GM12892 (cell line): ENCODE measurements around the gene FARP2.
"Not testable (repeated sequence)": the region's sequence is repeated elsewhere in the genome, so short reads cannot be mapped to it uniquely, and the experiment has no call there.

Experiments used
- DNase-seq: peaks from one replicate; pipeline ENCODE4 v3.0.0; 2011; ENCODE audit not compliant: insufficient read length
- FAIRE-seq: peaks from 2 replicates; lab custom pipeline; 2011; peaks lifted over from hg19 to GRCh38; lab: Jason Lieb, UNC
- POLR2A ChIP-seq: IDR thresholded peaks from 2 replicates; pipeline ENCODE4 v1.6.1; 2011; ENCODE audit warnings: low read depth, low read length, control low read depth
- POLR2AphosphoS5 ChIP-seq: IDR thresholded peaks from 2 replicates; pipeline ENCODE4 v1.6.1; 2011; ENCODE audit warnings: low read depth, low read length, control low read depth
- TAF1 ChIP-seq: IDR thresholded peaks from 2 replicates; pipeline ENCODE4 v1.6.1; 2011; ENCODE audit warnings: low read depth, mild to moderate bottlenecking, control low read depth, low read length, borderline replicate concordance

FARP2 gene

DNA sequence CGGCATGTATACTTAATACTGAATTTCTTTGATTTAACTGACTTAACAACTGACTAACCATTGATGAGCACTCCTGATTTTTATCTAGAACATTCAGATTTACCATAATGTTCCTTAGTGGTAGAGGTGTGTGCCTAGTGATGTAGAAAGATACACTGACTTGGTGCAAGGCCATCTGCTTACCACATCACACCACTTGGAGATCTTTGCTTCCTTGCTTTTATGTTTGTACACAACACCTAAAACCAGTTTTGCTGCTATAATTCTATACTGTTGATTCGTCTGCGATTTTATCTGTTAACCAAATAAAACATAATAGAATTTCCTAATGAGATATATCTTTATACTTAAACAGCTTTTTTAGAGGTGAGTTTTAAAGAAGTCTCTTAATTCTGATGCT is 3.9 kb upstream of the FARP2 start:
- FAIRE-seq (no peak), DNase-seq (no peak)
- no peak for TF ChIP-seq POLR2AphosphoS5
- TF ChIP-seq TAF1 = no peak
- TF ChIP-seq POLR2A = no peak

DNA sequence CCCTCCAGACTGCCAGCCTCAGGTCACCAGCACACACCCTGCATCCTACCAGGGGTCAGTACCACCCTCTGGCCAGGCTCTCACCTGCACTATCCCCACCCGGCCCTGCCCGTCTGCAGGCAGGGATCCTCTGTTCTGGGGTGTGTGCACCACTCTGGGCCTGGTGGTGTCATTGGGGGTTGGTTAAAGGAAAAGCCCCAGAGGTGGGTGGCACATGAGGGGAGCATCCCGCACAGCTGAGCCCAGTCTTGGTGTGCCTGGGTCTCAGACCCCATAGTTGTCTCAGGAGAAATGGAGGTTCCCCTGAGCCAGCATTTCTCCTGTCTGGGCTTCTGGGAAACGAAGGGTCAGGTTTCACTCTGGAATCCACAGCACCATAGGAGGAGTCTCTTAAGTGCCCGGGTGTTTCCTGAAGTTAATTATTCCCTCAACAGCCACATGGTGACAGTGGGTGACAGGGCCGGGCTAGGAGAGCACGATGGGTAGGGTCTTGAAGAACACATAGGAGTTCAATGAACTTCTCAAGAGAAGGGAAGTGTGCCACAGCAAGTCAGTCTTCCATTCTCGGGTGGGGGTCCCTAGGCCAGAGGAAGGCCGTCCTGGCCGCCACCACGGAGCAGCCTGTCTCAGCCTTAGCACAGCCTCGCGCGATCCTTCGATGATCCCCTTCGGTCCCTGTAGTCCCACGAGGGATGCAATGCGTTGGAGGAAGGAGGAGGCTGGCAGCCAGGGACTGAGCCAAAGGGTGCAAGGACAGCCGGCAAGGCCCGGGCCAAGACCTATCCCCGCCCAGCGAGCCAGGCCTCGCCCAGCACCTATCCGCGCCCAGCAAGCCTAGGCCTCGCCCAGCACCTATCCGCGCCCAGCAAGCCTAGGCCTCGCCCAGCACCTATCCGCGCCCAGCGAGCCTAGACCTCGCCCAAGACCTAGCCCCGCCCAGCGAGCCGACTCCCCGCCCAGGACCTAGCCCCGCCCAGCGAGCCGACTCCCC is 1.1 kb upstream of the FARP2 start:
- no peak for TF ChIP-seq POLR2AphosphoS5
- no peak for TF ChIP-seq POLR2A
- TF ChIP-seq TAF1 = no peak
- DNase-seq (no peak), FAIRE-seq (peak; percentile 53)

DNA sequence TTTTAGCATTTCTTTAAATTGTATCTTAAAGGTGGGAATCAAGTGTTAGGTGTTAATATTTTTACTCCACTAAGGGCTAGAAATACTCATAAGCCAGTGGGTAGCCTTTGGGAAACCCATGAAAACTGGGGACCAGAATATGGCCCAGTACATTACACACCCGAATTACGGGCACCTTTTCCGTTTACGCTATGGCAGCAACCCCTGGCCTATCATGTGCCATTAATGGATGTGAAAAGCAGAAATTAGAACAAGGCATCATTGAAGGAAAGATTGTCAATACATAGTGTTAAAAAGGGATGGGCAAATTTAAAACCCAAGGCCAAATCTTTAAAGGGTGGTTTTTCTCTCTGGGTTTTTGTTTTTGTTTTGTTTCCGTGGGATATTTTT is 781 bp downstream of the FARP2 start:
- FAIRE-seq (peak; percentile 46), DNase-seq (no peak)
- no peak for TF ChIP-seq POLR2AphosphoS5
- no peak for TF ChIP-seq TAF1
- no peak for TF ChIP-seq POLR2A

DNA sequence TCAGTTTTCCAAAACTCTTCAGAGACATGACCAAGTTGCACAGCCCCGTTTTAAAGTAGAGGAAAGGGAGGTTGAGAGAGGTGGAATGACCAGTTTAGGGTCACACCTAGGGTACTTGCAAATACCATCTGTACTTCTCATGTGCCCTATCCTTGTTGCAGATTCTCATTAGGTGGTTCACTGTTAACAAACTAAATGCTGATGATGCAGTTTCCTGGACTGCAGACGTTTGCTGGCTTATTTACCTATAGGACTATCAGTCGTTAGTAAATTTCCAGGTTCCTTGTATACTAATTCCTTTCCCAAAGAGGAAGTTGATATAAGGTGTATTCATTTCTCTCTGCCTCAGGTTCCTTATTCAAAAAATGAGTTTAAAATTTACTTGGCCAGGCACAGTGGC is 1.4 kb downstream of the FARP2 start:
- no peak for FAIRE-seq
- TF ChIP-seq POLR2AphosphoS5 (no peak), POLR2A (no peak), TAF1 (no peak)
- no peak for DNase-seq

DNA sequence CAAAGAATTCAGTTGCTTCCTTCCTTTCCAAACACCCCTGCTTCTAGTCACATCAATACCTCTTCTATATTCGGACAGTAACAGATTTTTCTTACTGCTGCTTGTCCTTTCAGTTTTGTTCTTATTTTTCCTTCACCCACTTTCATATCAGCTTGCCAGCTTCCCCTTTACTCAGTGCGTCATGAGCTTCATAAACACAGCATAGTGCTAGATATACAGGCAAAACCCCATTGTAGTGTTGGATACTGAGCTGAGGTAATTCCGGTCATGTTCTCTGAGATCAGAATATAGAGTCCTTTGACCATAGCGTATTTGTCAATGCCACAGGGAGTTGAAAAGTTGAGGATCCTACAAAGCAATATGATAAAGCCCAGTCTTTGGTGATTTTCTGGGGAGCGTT is 2.4 kb downstream of the FARP2 start:
- TF ChIP-seq POLR2A (no peak), TAF1 (no peak), POLR2AphosphoS5 (no peak)
- peak; percentile 96 for FAIRE-seq
- DNase-seq = peak; percentile 32

DNA sequence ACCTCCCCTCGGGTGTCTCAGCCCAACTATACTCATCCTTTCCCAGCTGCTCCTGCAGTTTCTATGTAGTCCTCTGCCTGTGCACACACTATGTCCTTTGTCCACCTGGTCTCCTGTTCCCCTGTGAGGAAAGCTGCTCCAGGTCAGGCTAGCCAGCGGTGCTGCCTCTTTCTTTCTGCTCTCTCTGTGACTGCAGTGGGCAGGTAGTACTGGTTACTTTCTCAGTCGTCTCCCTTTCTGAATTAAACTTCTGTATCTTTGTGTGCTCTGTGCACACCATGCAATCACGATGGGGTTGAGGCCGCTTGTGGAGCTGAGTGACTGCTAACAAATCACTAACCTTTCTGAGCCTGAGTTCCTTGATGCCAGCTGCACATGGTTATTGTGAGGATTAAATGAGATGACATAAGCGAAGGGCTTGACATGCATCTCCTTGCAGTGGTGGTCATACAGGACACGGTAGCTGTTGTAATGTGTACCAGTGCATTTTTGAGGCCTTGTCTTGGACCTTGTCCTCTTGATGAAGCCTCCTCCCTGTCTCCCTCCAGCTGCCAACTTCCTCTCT is 3.5 kb downstream of the FARP2 start:
- DNase-seq = no peak
- no peak for FAIRE-seq

DNA sequence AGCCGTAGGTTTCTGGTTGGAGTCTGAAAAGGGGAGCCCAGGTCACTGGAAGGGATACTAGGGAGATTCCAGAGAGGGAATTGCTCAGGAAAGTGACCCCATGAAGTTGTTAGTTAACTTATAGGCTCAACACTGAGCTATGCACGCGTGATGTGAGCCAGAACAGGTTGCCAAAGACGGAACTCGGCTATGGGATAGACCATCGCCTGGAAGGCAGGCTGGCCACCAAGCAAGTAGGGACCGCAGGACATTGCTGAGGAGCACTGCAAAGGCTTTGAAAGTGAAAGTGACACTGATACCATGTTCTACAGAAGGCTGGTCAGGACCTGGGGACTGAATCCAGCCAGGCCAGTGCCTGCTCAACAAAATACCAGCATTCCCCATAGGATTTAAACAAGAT is 7.3 kb downstream of the FARP2 start:
- DNase-seq (no peak), FAIRE-seq (peak; percentile 79)
- TF ChIP-seq POLR2A = no peak
- no peak for TF ChIP-seq POLR2AphosphoS5
- TF ChIP-seq TAF1 = no peak

More for the DNA sequence above, 3.5 kb downstream of the FARP2 start:
- TF ChIP-seq POLR2A (no peak), POLR2AphosphoS5 (no peak), TAF1 (no peak)

DNA sequence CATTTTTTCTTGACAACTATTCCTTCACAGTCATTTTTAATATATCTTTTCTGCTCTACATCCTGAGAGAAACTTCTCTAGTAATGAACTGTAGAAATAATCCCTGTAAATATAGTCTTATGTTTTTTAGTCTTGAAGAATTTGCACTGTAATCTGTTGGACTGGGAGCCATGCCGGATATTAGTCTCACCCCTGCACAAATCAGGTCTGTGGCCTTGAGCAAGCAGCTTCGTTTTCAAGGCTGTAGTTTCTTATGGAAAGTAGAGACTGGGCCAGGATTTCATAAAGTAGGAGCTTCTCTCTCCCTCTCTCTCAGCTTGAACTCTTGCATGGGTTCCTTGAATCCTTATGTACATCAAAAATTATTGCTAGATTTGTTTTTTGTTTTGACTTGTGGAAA is 8.7 kb downstream of the FARP2 start:
- TF ChIP-seq POLR2AphosphoS5 = no peak
- no peak for TF ChIP-seq POLR2A
- TF ChIP-seq TAF1 = no peak
- FAIRE-seq = no peak
- DNase-seq = no peak

DNA sequence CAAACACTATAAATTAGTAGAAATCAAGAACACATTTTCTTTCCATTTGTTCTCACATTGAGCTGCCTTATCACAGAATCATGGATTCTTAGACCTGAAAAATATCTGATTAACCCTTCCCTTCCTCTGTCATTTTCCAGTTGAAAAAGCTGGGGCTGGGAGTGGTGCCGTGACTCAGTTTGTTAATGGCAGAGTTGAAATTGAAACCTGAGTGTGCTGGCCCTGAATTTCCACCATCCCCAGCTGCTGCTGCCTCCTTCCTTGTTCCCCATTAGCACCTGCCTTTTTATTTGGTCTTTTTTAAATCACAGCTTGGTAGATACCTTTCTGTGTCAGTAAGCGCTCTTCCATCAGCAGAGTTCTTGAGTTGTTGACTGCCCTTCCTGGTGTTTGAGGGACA is 10.6 kb downstream of the FARP2 start:
- DNase-seq (no peak), FAIRE-seq (no peak)
- TF ChIP-seq POLR2A (no peak), POLR2AphosphoS5 (no peak), TAF1 (no peak)

DNA sequence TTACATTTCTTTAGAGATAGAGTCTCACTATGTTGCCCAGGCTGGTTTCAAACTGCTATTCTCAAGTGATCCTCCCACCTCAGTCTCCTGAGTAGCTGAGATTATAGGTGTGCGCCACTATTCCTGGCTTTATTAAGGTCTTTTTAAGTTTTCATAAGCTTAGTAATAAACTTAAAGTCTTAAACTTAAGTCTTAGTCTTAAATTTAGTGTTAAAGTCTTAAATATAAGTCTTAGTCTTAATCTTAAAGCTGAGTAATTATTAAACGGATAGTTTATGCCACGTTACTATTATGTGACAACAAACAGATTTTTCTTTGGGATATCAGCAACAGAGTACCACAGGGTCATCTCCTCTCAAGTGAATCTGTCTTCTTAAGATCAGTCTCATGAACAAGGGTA is 12.6 kb downstream of the FARP2 start:
- DNase-seq = no peak
- no peak for FAIRE-seq
- TF ChIP-seq POLR2AphosphoS5 = no peak
- no peak for TF ChIP-seq POLR2A
- TF ChIP-seq TAF1 = no peak

DNA sequence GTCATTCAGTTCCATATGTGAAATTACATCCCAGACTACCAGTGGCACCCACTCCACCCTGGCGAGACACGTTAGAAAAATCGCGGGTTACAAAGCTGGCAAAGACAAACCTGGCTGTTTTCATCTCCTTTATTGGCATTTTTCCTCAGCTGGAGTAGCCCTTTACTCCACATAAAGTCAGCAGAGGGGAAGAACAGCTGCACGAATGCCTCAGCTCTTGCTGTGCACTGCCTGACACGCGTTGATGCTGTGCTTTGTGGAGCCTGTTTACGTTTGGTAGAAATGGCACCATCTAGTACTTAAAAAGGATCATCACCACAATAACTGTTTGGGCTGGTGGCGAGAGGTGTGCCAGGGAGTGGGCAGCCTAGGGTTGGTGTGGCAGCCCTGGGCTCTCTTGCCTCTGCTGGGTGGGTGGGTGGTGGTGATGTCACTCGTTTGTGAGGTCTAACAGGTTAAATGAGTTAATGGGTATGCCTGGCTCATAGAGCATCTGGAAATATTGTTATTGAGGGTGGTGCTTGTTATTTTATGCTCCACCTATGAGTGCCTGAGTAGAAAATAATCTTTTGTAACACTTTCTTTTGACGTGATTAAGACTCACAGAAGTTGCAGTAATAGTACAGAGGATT is 16.4 kb downstream of the FARP2 start:
- DNase-seq (no peak), FAIRE-seq (no peak)
- no peak for TF ChIP-seq POLR2AphosphoS5
- no peak for TF ChIP-seq TAF1
- no peak for TF ChIP-seq POLR2A

DNA sequence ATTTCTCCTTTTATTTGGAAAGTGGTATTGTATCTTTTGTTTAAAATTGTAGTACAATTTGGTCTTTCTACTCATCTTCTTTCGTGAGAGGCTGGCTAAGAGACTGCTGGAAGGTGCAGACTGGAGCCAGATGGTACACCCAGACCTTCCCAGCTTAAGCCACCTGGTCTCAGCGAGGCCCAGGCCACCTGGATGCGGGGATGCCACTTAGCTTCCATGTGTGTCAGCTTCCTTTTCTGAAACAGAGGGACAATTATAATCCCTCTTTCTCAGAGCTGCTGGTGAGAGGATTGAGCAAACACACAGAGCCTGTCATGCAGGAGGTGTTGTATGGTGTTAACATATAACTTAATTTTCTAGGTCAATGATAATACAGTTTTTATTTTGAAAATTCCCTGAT is 17.4 kb downstream of the FARP2 start:
- no peak for TF ChIP-seq TAF1
- DNase-seq (no peak), FAIRE-seq (no peak)

DNA sequence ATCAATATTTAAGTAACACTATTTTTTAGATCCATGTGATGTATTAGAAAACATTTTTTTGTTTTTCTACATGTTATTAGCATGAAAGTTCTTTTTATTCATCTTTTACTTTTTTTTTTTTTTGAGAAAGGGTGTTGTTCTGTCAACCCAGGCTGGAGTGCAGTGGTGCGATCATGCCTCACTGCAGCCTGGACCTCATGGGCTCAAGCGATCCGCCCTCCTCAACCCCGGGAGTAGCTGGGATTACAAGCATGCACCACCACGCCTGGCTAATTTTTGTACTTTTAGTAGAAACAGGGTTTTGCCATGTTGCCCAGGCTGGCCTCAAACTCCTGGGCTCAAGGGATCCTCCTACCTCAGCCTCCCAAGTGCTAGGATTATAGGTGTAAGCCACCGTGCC is 17.8 kb downstream of the FARP2 start:
- FAIRE-seq, DNase-seq: not testable (repeated sequence)
